Right cardiac atrium (tissue), 5 donors: ENCODE measurements around the gene TEAD4. TPM values are rescaled to one million over a fixed set of nuclear protein-coding genes. Genes with fewer than 3 reads are reported as not detected.
A peak's percentile ranks its signal among the peaks of the same experiment; 100 is the strongest.

Experiments
- ATAC-seq, 2 donors: fragments of 200-7000 bp; cut with Tn5 transposase; one replicate each; pipeline versions ENCODE4 v1.8.0 to v1.9.1; 2020; ENCODE audit warnings: moderate library complexity in 2 of 2, mild to moderate bottlenecking in 1 of 2
- DNase-seq, 3 donors: peaks; one replicate each; pipeline ENCODE4 v3.0.0-alpha.2; 2020
- H3K27ac ChIP-seq: one replicate; pipeline ENCODE4 v1.5.1; 2013; ENCODE audit warnings: mild to moderate bottlenecking, low read length, control low read depth, moderate library complexity
- H3K27me3 ChIP-seq: one replicate; pipeline ENCODE4 v1.6.1; 2013; ENCODE audit not compliant: control insufficient read depth, insufficient read depth
- H3K4me1 ChIP-seq: one replicate; pipeline ENCODE4 v1.6.1; 2013; ENCODE audit warnings: low read length; ENCODE audit not compliant: control insufficient read depth, insufficient read depth
- H3K4me3 ChIP-seq: one replicate; pipeline ENCODE4 v1.5.1; 2013; ENCODE audit warnings: low read length, control low read depth
- H3K9me3 ChIP-seq: one replicate; pipeline ENCODE4 v1.6.1; 2013; ENCODE audit warnings: low read length; ENCODE audit not compliant: control insufficient read depth
- WGBS: extraction: QIAGEN DNeasy Blood & Tissue Kit; methylation state at CpG from one replicate; pipeline ENCODE4 v1.1.7; 2013; 5-methylcytosine and 5-hydroxymethylcytosine counted together
- intact Hi-C, 4 donors: fragments of 100-400 bp; cut with DNase I; formaldehyde crosslinking; loops; one replicate each; pipeline versions ENCODE4 v1.11.0 to v1.14.0; 2022 to 2023
- polyA plus RNA-seq: library from polyadenylated mRNA; stranded (reverse); fragments of 200-250 nt; gene quantifications from one replicate; pipeline ENCODE4 v1.2.3, GENCODE V29; 2013
- total RNA-seq, 4 donors: library from RNA; stranded (reverse); fragmentation: NEBNext Ultra II Directional; extraction: Animal tissue kit (Norgen Biotek cat#: 25700); gene quantifications; one replicate each; pipeline ENCODE4 v1.2.1, GENCODE V29; 2021
- donor health status: healthy with polysubstance abuse.
- donor health status: DM: no; HTN: yes; CAD: no.
- donor health status: DM: no; HTN: no; CAD: no.
- donor health status: DM: no; HTN: yes; CAD: no; lungs with severe emphysema.
- donor health status: DM: yes; HTN: yes; CAD: no.

The TEAD4 gene
- total and polyA plus RNA-seq, 5 donors, result 9.6 to 22.9 (median 11.6) TPM

- Histone ChIP-seq H3K4me1 (no peaks in the 10 kb centered on the region), H3K9me3 (no peaks in the 10 kb centered on the region), H3K27me3 (no peaks in the 10 kb centered on the region), H3K27ac (no peak overlapping the region), H3K4me3 (no peak overlapping the region)
- peak in 2 of 3 donors; percentile 40 to 70 for DNase-seq
- 60% methylated on average over 27 of the region's 27 CpGs for WGBS
- ATAC-seq, result peak; percentile 56 to 73
- intact Hi-C loops, result loop anchor here (10.0 kb wide), 3 partner anchors 68 to 178 kb away; partner anchors contain the start of gene TEX52 (in 3 of the 4)
Measured at GRCh38 chr12:3032770-3033538, 73.8 kb downstream of the TEAD4 start.

GRCh38 chr12:3033539-3033867 lies 74.3 kb downstream of the TEAD4 start:
- H3K4me1 ChIP-seq, result no peaks in the 10 kb centered on the region
- ATAC-seq (no peak), DNase-seq (peak in 1 of 3 donors; percentile 17)
- no peak overlapping the region for H3K27ac ChIP-seq
- no peak overlapping the region for H3K4me3 ChIP-seq
- H3K9me3 ChIP-seq, result no peaks in the 10 kb centered on the region
- WGBS, result 75% methylated on average over 8 of the region's 8 CpGs
- intact Hi-C loops, result loop anchor here (10.0 kb wide), 3 partner anchors 69 to 179 kb away; partner anchors contain the start of gene TEX52 (in 3 of the 4)
- no peaks in the 10 kb centered on the region for H3K27me3 ChIP-seq

DNA sequence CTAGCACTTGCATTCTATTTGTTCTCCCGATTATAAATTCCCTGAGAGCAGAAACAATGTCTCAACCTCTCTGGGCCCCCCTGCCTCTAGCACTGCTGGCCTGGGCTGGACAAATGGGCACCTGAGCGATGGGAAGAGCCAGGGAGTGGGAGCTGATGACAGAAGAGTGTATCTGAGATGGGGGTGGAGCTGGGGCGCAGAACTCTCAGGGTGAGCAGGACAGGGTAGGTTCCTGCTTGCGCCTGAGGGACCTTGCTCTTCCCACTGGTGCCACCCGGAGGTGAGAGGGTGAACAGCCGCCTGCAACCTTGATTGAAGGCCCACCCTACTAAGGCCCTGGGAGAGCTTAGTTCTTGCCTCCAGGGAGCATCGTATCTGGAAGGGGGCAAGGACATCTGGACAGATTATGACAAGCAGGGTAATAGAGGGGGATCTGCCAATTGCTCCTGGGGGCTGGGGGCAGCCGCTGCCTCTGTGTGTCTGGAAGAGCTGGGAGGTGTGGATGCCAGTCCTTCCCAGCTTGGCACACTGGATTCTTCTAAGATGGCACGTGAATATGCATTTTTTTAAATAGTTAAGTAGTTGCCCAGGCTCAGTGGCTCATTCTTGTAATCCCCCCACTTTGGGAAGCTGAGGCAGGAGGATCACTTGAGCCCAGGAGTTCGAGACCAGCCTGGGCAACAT lies 75.0 kb downstream of the TEAD4 start:
- Histone ChIP-seq H3K27me3 (no peaks in the 10 kb centered on the region), H3K9me3 (no peaks in the 10 kb centered on the region), H3K27ac (no peak overlapping the region), H3K4me1 (no peaks in the 10 kb centered on the region), H3K4me3 (no peak overlapping the region)
- intact Hi-C loops, result loop anchor here (10.0 kb wide), 3 partner anchors 69 to 179 kb away; partner anchors contain the start of gene TEX52 (in 3 of the 4)
- ATAC-seq, result peak; percentile 68 to 76
- DNase-seq, result peak; percentile 65 to 86 (median 85)
- 34% methylated on average over 10 of the region's 10 CpGs for WGBS

DNA sequence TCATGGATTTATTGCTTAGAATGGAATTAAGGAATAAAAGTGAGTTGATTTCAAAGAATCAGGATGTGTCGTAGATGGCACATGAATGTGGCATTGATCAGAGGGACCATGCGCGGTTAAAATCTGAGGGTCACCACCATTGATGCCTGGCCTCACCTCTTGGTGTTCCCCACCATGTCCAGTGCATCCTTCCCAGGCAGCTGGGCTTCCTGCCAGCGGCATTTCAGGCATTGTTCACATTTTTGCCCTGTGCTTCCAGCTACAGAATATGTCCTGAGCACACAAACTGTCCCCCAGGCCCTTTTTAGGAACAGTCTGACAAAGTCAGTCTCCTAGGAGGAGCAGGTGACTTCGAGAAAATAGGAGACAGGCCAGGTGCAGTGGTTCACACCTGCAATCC lies 76.0 kb downstream of the TEAD4 start:
- H3K9me3 ChIP-seq, result no peaks in the 10 kb centered on the region
- H3K27ac ChIP-seq, result no peak overlapping the region
- no peaks in the 10 kb centered on the region for H3K4me1 ChIP-seq
- WGBS, result 68% methylated on average over 5 of the region's 5 CpGs
- DNase-seq (peak in 1 of 3 donors; percentile 66), ATAC-seq (no peak)
- no peaks in the 10 kb centered on the region for H3K27me3 ChIP-seq
- H3K4me3 ChIP-seq, result no peak overlapping the region
- intact Hi-C loops, result loop anchor here (5.0 to 10.0 kb wide), 4 partner anchors 70 to 180 kb away; partner anchors contain the start of gene TEX52 (in 3 of the 4)

DNA sequence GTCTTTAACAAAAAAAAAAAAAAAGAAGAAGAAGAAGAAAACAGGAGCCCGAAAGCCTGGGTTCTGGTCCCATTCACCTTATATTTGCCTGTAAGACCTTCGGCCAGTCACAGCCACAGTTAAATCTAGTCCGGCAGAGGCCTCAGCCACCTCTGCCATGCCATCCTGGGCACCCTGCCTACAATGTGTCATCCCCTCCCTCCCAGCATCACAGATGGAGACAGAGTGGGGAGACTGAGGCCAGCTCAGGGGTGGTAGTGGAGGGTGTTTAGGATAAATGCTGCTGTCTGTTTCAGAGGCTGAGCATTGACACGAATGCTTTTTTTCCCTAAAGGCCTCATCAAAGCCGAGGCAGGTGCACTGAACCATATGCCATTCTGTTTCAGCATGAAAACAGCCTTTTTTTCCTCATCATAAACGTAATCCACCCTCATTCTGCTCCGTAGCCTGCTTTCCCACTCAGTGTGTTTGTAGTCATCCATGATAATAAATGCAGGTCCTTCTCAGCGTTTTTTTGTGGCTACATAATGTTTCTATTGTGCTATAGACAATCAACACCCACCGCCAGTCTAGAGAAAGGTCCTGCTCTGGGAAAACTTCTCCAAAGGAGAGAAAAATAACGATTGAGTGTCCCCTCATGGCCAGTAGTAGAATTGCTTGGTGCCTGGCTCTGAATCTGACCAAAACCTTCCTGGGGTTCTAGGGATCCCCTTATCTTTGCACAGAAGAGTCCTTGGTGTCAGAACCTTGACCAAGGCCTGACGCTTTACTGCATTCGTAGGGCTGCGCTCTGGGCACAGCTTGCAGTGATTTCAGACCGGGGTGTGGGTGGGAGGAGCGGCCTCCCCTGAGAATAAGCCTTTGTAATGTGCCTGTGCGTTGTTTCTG lies 76.9 kb downstream of the TEAD4 start:
- Histone ChIP-seq H3K4me1 (no peaks in the 10 kb centered on the region), H3K9me3 (no peaks in the 10 kb centered on the region), H3K4me3 (no peak overlapping the region), H3K27ac (no peak overlapping the region), H3K27me3 (no peaks in the 10 kb centered on the region)
- DNase-seq (no peak), ATAC-seq (no peak)
- 70% methylated on average over 16 of the region's 16 CpGs for WGBS
- intact Hi-C loops, result loop anchor here (5.0 to 10.0 kb wide), 4 partner anchors 71 to 181 kb away; partner anchors contain the start of gene TEX52 (in 3 of the 4)

- H3K4me1 ChIP-seq, result no peaks in the 10 kb centered on the region
- no peak for ATAC-seq
- 79% methylated on average over 12 of the region's 12 CpGs for WGBS
Measured at GRCh38 chr12:3036901-3037600, 77.9 kb downstream of the TEAD4 start.

DNA sequence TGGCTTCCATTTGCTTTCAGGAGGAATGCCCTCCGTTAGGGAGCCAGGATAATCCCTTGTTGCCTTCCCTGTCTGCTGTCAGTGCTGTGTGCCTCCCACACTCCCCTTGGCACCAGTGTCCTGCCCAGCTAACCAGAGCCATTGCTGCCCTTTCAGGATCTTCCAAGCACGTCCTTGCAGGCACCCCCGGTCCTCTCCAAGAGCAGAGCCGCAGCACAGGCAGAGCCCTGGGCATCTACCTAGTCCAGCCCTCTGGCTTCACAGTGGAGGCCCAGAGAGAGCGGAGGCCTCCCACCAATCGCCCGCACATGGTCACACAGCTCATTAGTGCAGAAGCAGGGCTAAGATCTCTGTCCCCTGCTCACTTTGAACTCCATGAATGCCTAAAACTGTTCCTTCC lies 79.0 kb downstream of the TEAD4 start:
- Histone ChIP-seq H3K9me3 (no peaks in the 10 kb centered on the region), H3K4me3 (no peak overlapping the region), H3K27me3 (no peaks in the 10 kb centered on the region), H3K4me1 (no peaks in the 10 kb centered on the region), H3K27ac (no peak overlapping the region)
- ATAC-seq (no peak), DNase-seq (no peak)
- intact Hi-C loops, result loop anchor here (5.0 to 10.0 kb wide), 4 partner anchors 73 to 183 kb away; partner anchors contain the start of gene TEX52 (in 3 of the 4)
- WGBS, result 83% methylated on average over 7 of the region's 7 CpGs

More at GRCh38 chr12:3036901-3037600, 77.9 kb downstream of the TEAD4 start:
- intact Hi-C loops, result loop anchor here (5.0 to 10.0 kb wide), 4 partner anchors 72 to 182 kb away; partner anchors contain the start of gene TEX52 (in 3 of the 4)
- H3K4me3 ChIP-seq, result no peak overlapping the region
- no peaks in the 10 kb centered on the region for H3K9me3 ChIP-seq
- H3K27me3 ChIP-seq, result no peaks in the 10 kb centered on the region
- no peak overlapping the region for H3K27ac ChIP-seq
- no peak for DNase-seq

- 90% methylated on average over 11 of the region's 11 CpGs for WGBS
- ATAC-seq, result no peak
- H3K4me1 ChIP-seq, result no peaks in the 10 kb centered on the region
- H3K9me3 ChIP-seq, result no peaks in the 10 kb centered on the region
- H3K27ac ChIP-seq, result no peak overlapping the region
- DNase-seq, result no peak
- H3K27me3 ChIP-seq, result no peaks in the 10 kb centered on the region
- intact Hi-C loops, result loop anchor here (5.0 to 10.0 kb wide), 4 partner anchors 74 to 184 kb away; partner anchors contain the start of gene TEX52 (in 3 of the 4)
- no peak overlapping the region for H3K4me3 ChIP-seq
Measured at GRCh38 chr12:3038926-3039510, 79.8 kb downstream of the TEAD4 start.

DNA sequence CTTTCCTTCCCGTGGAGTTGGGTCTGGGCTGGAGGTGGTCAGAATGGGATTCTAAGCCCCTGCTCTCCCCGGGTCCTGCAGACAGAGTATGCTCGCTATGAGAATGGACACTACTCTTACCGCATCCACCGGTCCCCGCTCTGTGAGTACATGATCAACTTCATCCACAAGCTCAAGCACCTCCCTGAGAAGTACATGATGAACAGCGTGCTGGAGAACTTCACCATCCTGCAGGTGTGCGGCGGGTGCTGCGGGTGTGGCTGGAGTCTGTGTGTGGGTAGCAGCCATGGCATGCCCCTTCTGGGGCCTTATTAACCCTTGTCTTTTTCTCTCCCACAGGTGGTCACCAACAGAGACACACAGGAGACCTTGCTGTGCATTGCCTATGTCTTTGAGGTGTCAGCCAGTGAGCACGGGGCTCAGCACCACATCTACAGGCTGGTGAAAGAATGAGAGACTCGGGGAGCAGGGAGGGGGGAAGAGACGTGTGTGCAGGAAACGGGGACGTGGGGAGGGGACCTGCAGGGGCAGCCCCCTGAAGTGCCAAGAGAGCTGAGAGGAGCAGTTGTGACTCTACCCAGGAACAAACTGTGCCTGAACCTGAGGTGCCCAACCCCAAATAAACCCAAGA lies 80.9 kb downstream of the TEAD4 start:
- Histone ChIP-seq H3K4me1 (no peaks in the 10 kb centered on the region), H3K9me3 (no peaks in the 10 kb centered on the region), H3K27me3 (no peaks in the 10 kb centered on the region), H3K27ac (no peak overlapping the region), H3K4me3 (no peak overlapping the region)
- WGBS, result 90% methylated on average over 15 of the region's 15 CpGs
- ATAC-seq (no peak), DNase-seq (no peak)
- intact Hi-C loops, result no loop called here
